ENCODE measurements around the gene ZNF575.

ZNF575 gene

GRCh38 chr19:43575955-43576878, 43.2 kb downstream of the ZNF575 start:
- no peak for DNase-seq

- DNase-seq = no peak
Observed at GRCh38 chr19:43578787-43579186, 45.8 kb downstream of the ZNF575 start.

- DNase-seq = no peak
Observed at GRCh38 chr19:43581467-43581866, 48.5 kb downstream of the ZNF575 start.

GRCh38 chr19:43582495-43582894, 49.5 kb downstream of the ZNF575 start:
- no peak for DNase-seq

DNA sequence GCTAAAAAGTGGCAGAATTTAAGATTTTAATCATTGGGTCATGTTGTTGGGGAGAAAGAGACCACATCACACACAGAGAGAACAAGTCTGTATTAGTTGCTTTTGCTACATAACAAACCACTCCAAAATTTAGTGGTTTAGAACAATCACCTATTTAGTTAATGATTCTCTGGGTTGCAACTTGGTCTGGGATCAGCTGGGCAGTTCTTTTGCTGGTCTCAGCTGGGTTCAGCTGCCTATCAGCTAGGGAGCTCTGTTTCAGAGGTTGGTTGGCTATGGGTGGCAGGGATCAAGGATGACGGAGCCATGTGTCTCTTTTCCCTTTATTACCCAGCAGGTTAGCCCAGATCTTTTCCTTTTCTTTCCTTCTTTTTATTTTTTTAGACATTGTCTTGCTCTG, 51.5 kb downstream of the ZNF575 start:
- no peak for DNase-seq
